ENCODE data around the gene ENTR1.
"Not testable (repeated sequence)": the region's sequence is repeated elsewhere in the genome, so short reads cannot be mapped to it uniquely, and the experiment has no call there.

ENTR1 gene

GRCh38 chr9:136431782-136432350, 21.5 kb upstream of the ENTR1 start:
- H3K9me3 Mint-ChIP-seq, result no peaks in the 10 kb centered on the region
- H3K27me3 Mint-ChIP-seq, result no peaks in the 10 kb centered on the region
- no peak overlapping the region for H3K4me3 Mint-ChIP-seq
- H3K4me1 Mint-ChIP-seq (ENCODE audit: low read depth), result peaks cover 11% of the 10 kb centered on the region
- H3K36me3 Mint-ChIP-seq (ENCODE audit: low read depth), result peaks cover 18% of the 10 kb centered on the region
- no peak overlapping the region for H3K27ac Mint-ChIP-seq

GRCh38 chr9:136430588-136431234, 20.3 kb upstream of the ENTR1 start:
- peaks cover 17% of the 10 kb centered on the region for H3K36me3 Mint-ChIP-seq (ENCODE audit: low read depth)
- H3K4me3 Mint-ChIP-seq, result no peak overlapping the region
- H3K27me3 Mint-ChIP-seq, result no peaks in the 10 kb centered on the region
- no peaks in the 10 kb centered on the region for H3K9me3 Mint-ChIP-seq
- H3K4me1 Mint-ChIP-seq (ENCODE audit: low read depth), result peaks cover 2% of the 10 kb centered on the region
- H3K27ac Mint-ChIP-seq, result no peak overlapping the region

GRCh38 chr9:136429683-136430491, 19.5 kb upstream of the ENTR1 start:
- Mint-ChIP-seq H3K9me3 (no peaks in the 10 kb centered on the region), H3K4me1 (ENCODE audit: low read depth) (peaks cover 7% of the 10 kb centered on the region), H3K4me3 (no peak overlapping the region), H3K27ac (no peak overlapping the region), H3K27me3 (no peaks in the 10 kb centered on the region), H3K36me3 (ENCODE audit: low read depth) (peaks cover 24% of the 10 kb centered on the region)

GRCh38 chr9:136429075-136429628, 18.7 kb upstream of the ENTR1 start:
- no peaks in the 10 kb centered on the region for H3K27me3 Mint-ChIP-seq
- no peak overlapping the region for H3K27ac Mint-ChIP-seq
- H3K9me3 Mint-ChIP-seq, result no peaks in the 10 kb centered on the region
- peaks cover 8% of the 10 kb centered on the region for H3K4me1 Mint-ChIP-seq (ENCODE audit: low read depth)
- H3K36me3 Mint-ChIP-seq (ENCODE audit: low read depth), result peaks cover 30% of the 10 kb centered on the region
- no peak overlapping the region for H3K4me3 Mint-ChIP-seq

GRCh38 chr9:136426787-136427186, 16.4 kb upstream of the ENTR1 start:
- no peak overlapping the region for H3K4me3 Mint-ChIP-seq
- peaks cover 39% of the 10 kb centered on the region for H3K36me3 Mint-ChIP-seq (ENCODE audit: low read depth)
- H3K27me3 Mint-ChIP-seq, result no peaks in the 10 kb centered on the region
- peaks cover 8% of the 10 kb centered on the region for H3K4me1 Mint-ChIP-seq (ENCODE audit: low read depth)
- no peak overlapping the region for H3K27ac Mint-ChIP-seq
- no peaks in the 10 kb centered on the region for H3K9me3 Mint-ChIP-seq

- not testable (repeated sequence) for H3K4me3 Mint-ChIP-seq; H3K27me3 Mint-ChIP-seq; H3K4me1 Mint-ChIP-seq (ENCODE audit: low read depth); H3K9me3 Mint-ChIP-seq; H3K27ac Mint-ChIP-seq
- H3K36me3 Mint-ChIP-seq (ENCODE audit: low read depth), result peaks cover 49% of the 10 kb centered on the region
Observed at GRCh38 chr9:136425367-136425766, 15.0 kb upstream of the ENTR1 start.

- H3K4me1 Mint-ChIP-seq (ENCODE audit: low read depth), result peaks cover 8% of the 10 kb centered on the region
- no peak overlapping the region for H3K27ac Mint-ChIP-seq
- H3K36me3 Mint-ChIP-seq (ENCODE audit: low read depth), result peaks cover 50% of the 10 kb centered on the region
- H3K9me3 Mint-ChIP-seq, result no peaks in the 10 kb centered on the region
- H3K27me3 Mint-ChIP-seq, result no peaks in the 10 kb centered on the region
- no peak overlapping the region for H3K4me3 Mint-ChIP-seq
Observed at GRCh38 chr9:136424750-136425362, 14.4 kb upstream of the ENTR1 start.

GRCh38 chr9:136423432-136424146, 13.2 kb upstream of the ENTR1 start:
- Mint-ChIP-seq H3K9me3 (no peaks in the 10 kb centered on the region), H3K4me3 (no peak overlapping the region), H3K27ac (no peak overlapping the region), H3K27me3 (no peaks in the 10 kb centered on the region), H3K36me3 (ENCODE audit: low read depth) (peaks cover 60% of the 10 kb centered on the region), H3K4me1 (ENCODE audit: low read depth) (peaks cover 8% of the 10 kb centered on the region)

- H3K27me3 Mint-ChIP-seq, result no peaks in the 10 kb centered on the region
- H3K27ac Mint-ChIP-seq, result no peak overlapping the region
- H3K9me3 Mint-ChIP-seq, result no peaks in the 10 kb centered on the region
- H3K36me3 Mint-ChIP-seq (ENCODE audit: low read depth), result peaks cover 57% of the 10 kb centered on the region
- no peak overlapping the region for H3K4me3 Mint-ChIP-seq
- peaks cover 8% of the 10 kb centered on the region for H3K4me1 Mint-ChIP-seq (ENCODE audit: low read depth)
Observed at GRCh38 chr9:136422876-136423275, 12.5 kb upstream of the ENTR1 start.

- no peaks in the 10 kb centered on the region for H3K9me3 Mint-ChIP-seq
- no peak overlapping the region for H3K27ac Mint-ChIP-seq
- H3K36me3 Mint-ChIP-seq (ENCODE audit: low read depth), result peaks cover 56% of the 10 kb centered on the region
- peaks cover 8% of the 10 kb centered on the region for H3K4me1 Mint-ChIP-seq (ENCODE audit: low read depth)
- no peaks in the 10 kb centered on the region for H3K27me3 Mint-ChIP-seq
- no peak overlapping the region for H3K4me3 Mint-ChIP-seq
Observed at GRCh38 chr9:136421791-136422190, 11.4 kb upstream of the ENTR1 start.

- peaks cover 57% of the 10 kb centered on the region for H3K36me3 Mint-ChIP-seq (ENCODE audit: low read depth)
- H3K4me3 Mint-ChIP-seq, result no peak overlapping the region
- no peaks in the 10 kb centered on the region for H3K9me3 Mint-ChIP-seq
- H3K27me3 Mint-ChIP-seq, result no peaks in the 10 kb centered on the region
- no peak overlapping the region for H3K27ac Mint-ChIP-seq
- H3K4me1 Mint-ChIP-seq (ENCODE audit: low read depth), result no peaks in the 10 kb centered on the region
Observed at GRCh38 chr9:136419092-136419420, 8.6 kb upstream of the ENTR1 start.

- H3K4me3 Mint-ChIP-seq, result no peak overlapping the region
- H3K36me3 Mint-ChIP-seq (ENCODE audit: low read depth), result peaks cover 63% of the 10 kb centered on the region
- no peaks in the 10 kb centered on the region for H3K27me3 Mint-ChIP-seq
- H3K27ac Mint-ChIP-seq, result no peak overlapping the region
- peaks cover 5% of the 10 kb centered on the region for H3K4me1 Mint-ChIP-seq (ENCODE audit: low read depth)
- H3K9me3 Mint-ChIP-seq, result no peaks in the 10 kb centered on the region
Observed at GRCh38 chr9:136418182-136419091, 8.0 kb upstream of the ENTR1 start.

- Mint-ChIP-seq H3K36me3 (ENCODE audit: low read depth) (peaks cover 69% of the 10 kb centered on the region), H3K27me3 (no peaks in the 10 kb centered on the region), H3K4me3 (no peak overlapping the region), H3K9me3 (no peaks in the 10 kb centered on the region), H3K27ac (no peak overlapping the region), H3K4me1 (ENCODE audit: low read depth) (peaks cover 10% of the 10 kb centered on the region)
Observed at GRCh38 chr9:136416914-136417313, 6.5 kb upstream of the ENTR1 start.

- Mint-ChIP-seq H3K9me3 (no peaks in the 10 kb centered on the region), H3K27me3 (no peaks in the 10 kb centered on the region), H3K4me1 (ENCODE audit: low read depth) (peaks cover 15% of the 10 kb centered on the region), H3K27ac (no peak overlapping the region), H3K36me3 (ENCODE audit: low read depth) (peaks cover 69% of the 10 kb centered on the region), H3K4me3 (no peak overlapping the region)
Observed at GRCh38 chr9:136416427-136416826, 6.0 kb upstream of the ENTR1 start.
